NT2/D1 (cell line): Measurements from ENCODE around the gene PNRC2.

Source experiments
- SUZ12 ChIP-seq: IDR thresholded peaks from 2 replicates; pipeline ENCODE4 v1.6.1; 2011; ENCODE audit not compliant: insufficient read length, insufficient read depth; ENCODE audit errors: extremely low read depth
- YY1 ChIP-seq: IDR thresholded peaks from 2 replicates; pipeline ENCODE4 v1.6.1; 2011; ENCODE audit not compliant: insufficient read length, insufficient read depth
- ZNF274 ChIP-seq: IDR thresholded peaks from 2 replicates; pipeline ENCODE4 v1.6.1; 2011; ENCODE audit warnings: mild to moderate bottlenecking, low read depth, low read length

DNA sequence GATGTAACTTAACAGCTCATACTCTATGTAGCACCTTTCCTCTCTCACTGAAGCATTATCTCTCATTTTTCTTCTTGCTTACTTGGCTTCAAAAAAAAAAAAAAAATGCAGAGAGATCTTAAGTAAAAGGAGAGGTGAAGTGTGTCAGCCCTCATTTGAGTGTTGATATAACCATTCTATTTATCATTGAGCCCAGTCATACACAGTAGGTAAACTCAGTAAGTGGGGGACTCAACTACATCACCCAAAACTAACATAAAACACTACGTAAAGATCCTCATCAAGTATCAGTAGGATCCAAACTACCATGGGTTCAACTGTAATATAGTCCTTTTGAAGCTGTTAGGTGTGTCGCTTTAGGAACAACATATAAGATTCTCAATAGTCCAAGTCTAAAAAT is 8.2 kb downstream of the PNRC2 start:
- TF ChIP-seq SUZ12, result no peak
- no peak for TF ChIP-seq YY1
- TF ChIP-seq ZNF274, result no peak
